Stimulated activated CD8-positive, alpha-beta memory T cell treated with anti-CD3 and anti-CD28 coated beads, Interleukin-15, amount 100 ng/mL, for 24 hours (primary cell): Measurements from ENCODE around the gene TARDBP.
"Not testable (repeated sequence)": the region's sequence is repeated elsewhere in the genome, so short reads cannot be mapped to it uniquely, and the experiment has no call there.

ENCODE experiments used
- DNase-seq: peaks from one replicate; pipeline ENCODE4 v3.0.0-alpha.2; 2020; ENCODE audit warnings: low read depth

Gene TARDBP

GRCh38 chr1:11042995-11043874 lies 30.8 kb downstream of the TARDBP start:
- DNase-seq, result no peak

GRCh38 chr1:11044086-11044848 lies 31.8 kb downstream of the TARDBP start:
- no peak for DNase-seq

- no peak for DNase-seq
Observed at GRCh38 chr1:11044849-11045427, 32.5 kb downstream of the TARDBP start.

- no peak for DNase-seq
Observed at GRCh38 chr1:11045428-11046269, 33.2 kb downstream of the TARDBP start.

- no peak for DNase-seq
Observed at GRCh38 chr1:11046270-11046566, 33.8 kb downstream of the TARDBP start.

GRCh38 chr1:11046625-11047365 lies 34.3 kb downstream of the TARDBP start, which contains the start of gene MASP2:
MASP2 (minus strand) TSS chr1:11047239; CDS start chr1:11047207, 32 bp downstream.
- DNase-seq, result no peak

- DNase-seq, result not testable (repeated sequence)
Observed at GRCh38 chr1:11051121-11051520, 38.7 kb downstream of the TARDBP start.

GRCh38 chr1:11051781-11052511 lies 39.5 kb downstream of the TARDBP start:
- DNase-seq, result no peak

- DNase-seq, result no peak
Observed at GRCh38 chr1:11052839-11053757, 40.6 kb downstream of the TARDBP start.

GRCh38 chr1:11053758-11054137 lies 41.3 kb downstream of the TARDBP start:
- no peak for DNase-seq

GRCh38 chr1:11054181-11054580 lies 41.7 kb downstream of the TARDBP start:
- no peak for DNase-seq

GRCh38 chr1:11054666-11055065 lies 42.2 kb downstream of the TARDBP start:
- DNase-seq, result no peak

GRCh38 chr1:11055676-11056075 lies 43.2 kb downstream of the TARDBP start:
- no peak for DNase-seq

GRCh38 chr1:11056504-11056903 lies 44.0 kb downstream of the TARDBP start:
- no peak for DNase-seq

GRCh38 chr1:11057477-11057876 lies 45.0 kb downstream of the TARDBP start:
- DNase-seq, result no peak

- no peak for DNase-seq
Observed at GRCh38 chr1:11058026-11058425, 45.6 kb downstream of the TARDBP start.

GRCh38 chr1:11058595-11059154 lies 46.2 kb downstream of the TARDBP start:
- DNase-seq, result no peak

GRCh38 chr1:11059155-11059967 lies 46.9 kb downstream of the TARDBP start:
- DNase-seq, result no peak
